Vagina (tissue), 2 donors: ENCODE measurements around the gene LRCH1.
A peak's percentile ranks its signal among the peaks of the same experiment; 100 is the strongest.

ENCODE experiments used
- CTCF ChIP-seq, 3 experiments: fragments of 450-650 bp in 2 of 3; fragments of 200-600 bp in 1 of 3; sonication (generic) in 1 of 3; IDR thresholded peaks; one replicate each; pipeline ENCODE4 v1.5.1; 2017 to 2019; ENCODE audit warnings: antibody characterized with exemption in 3 of 3, mild to moderate bottlenecking in 2 of 3, moderate library complexity in 2 of 3
- POLR2A ChIP-seq, 2 donors: fragments of 450-650 bp; IDR thresholded peaks; one replicate each; pipeline ENCODE4 v1.6.1; 2017; ENCODE audit warnings: antibody characterized with exemption in 2 of 2, mild to moderate bottlenecking in 2 of 2, moderate library complexity in 2 of 2
- POLR2AphosphoS5 ChIP-seq, 2 donors: sonication (generic); formaldehyde crosslinking; IDR thresholded peaks; one replicate each; pipeline ENCODE4 v1.9.0; 2017; ENCODE audit warnings: antibody characterized with exemption in 2 of 2, mild to moderate bottlenecking in 2 of 2, low read depth in 1 of 2; ENCODE audit not compliant: insufficient read depth in 1 of 2

DNA sequence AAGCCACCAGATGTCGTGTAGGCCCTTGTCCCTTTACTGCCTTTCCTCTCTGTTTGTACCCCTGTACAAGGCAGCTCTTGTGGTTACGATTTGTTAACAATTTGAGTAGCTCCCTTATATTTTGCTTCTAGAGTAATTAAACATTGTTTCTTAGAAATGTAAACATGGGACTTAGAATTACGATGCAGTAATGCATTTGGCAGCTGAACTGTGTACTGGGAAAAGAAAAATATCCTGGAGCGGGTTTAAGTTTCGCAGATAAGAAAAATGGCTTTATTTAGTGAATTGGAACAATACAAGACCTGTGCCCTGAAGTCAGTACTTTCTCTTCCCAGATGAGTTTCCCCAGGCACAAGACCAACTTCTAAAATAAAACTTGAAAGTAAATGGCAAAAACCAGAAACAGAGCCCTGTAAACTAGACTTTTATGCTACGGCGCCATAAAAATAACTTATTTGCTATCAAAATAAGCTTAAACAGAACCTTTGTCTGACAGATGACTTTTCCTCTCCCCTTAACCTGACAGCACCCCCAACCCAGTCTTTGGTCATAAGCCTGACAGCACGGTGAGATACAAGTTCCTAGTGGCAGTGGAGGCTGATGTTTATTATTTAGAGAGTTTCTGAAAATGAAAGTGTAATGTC is 63.0 kb downstream of the LRCH1 start:
- TF ChIP-seq CTCF (IDR thresholded peaks at IDR 0.05) (no peak), POLR2A (IDR thresholded peaks at IDR 0.05) (no peak), POLR2AphosphoS5 (IDR thresholded peaks at IDR 0.05; ENCODE audit: insufficient read depth in 1 of 2, low read depth in 1 of 2) (peak in 1 of 2 donors; percentile 28)
